Fibroblast of lung (primary cell): ENCODE results near the gene RNF31. TPM values are rescaled to one million over a fixed set of nuclear protein-coding genes. Genes with fewer than 3 reads are reported as not detected.

Experiments used
- DNase-seq, 2 donors: peaks; one replicate each; pipeline versions ENCODE4 v3.0.0 to v3.0.0-alpha.2; 2010; ENCODE audit warnings: low read depth in 2 of 2
- H2AFZ ChIP-seq: 2 replicates; pipeline ENCODE4 v1.5.1; 2012; ENCODE audit warnings: low read length, control low read depth, inconsistent platforms
- H3K27ac ChIP-seq: 2 replicates; pipeline ENCODE4 v1.5.1; 2011; ENCODE audit warnings: low read length, control low read depth; ENCODE audit not compliant: insufficient read depth
- H3K27me3 ChIP-seq: 2 replicates; pipeline ENCODE4 v1.5.1; 2011; ENCODE audit warnings: mild to moderate bottlenecking, low read length; ENCODE audit not compliant: control insufficient read depth, insufficient read depth
- H3K36me3 ChIP-seq: 2 replicates; pipeline ENCODE4 v1.5.1; 2011; ENCODE audit warnings: low read length; ENCODE audit not compliant: control insufficient read depth, insufficient read depth
- H3K4me1 ChIP-seq: 2 replicates; pipeline ENCODE4 v1.5.1; 2011; ENCODE audit warnings: low read length; ENCODE audit not compliant: control insufficient read depth, insufficient read depth; ENCODE audit errors: extremely low read depth
- H3K4me2 ChIP-seq: 2 replicates; pipeline ENCODE4 v1.5.1; 2011; ENCODE audit warnings: low read length, control low read depth; ENCODE audit not compliant: insufficient read depth; ENCODE audit errors: extremely low read depth
- H3K4me3 ChIP-seq, 4 experiments: fragments of 200-600 bp in 1 of 4; sonication (generic) in 1 of 4; replicated peaks in 1 of 4; 2 replicates each; pipeline ENCODE4 v1.5.1; 2011 to 2016; ENCODE audit warnings: low read length in 4 of 4, low read depth in 3 of 4, mild to moderate bottlenecking in 3 of 4, control low read depth in 2 of 4, inconsistent platforms in 1 of 4, mixed read lengths in 1 of 4; ENCODE audit not compliant: insufficient read depth in 1 of 4; ENCODE audit errors: control extremely low read depth in 1 of 4
- H3K79me2 ChIP-seq: 2 replicates; pipeline ENCODE4 v1.5.1; 2012; ENCODE audit warnings: mild to moderate bottlenecking, low read length, inconsistent platforms; ENCODE audit not compliant: control insufficient read depth, insufficient read depth
- H3K9ac ChIP-seq: 2 replicates; pipeline ENCODE4 v1.5.1; 2011; ENCODE audit warnings: mild to moderate bottlenecking, low read length, control low read depth; ENCODE audit not compliant: insufficient read depth
- H3K9me3 ChIP-seq: 2 replicates; pipeline ENCODE4 v1.5.1; 2012; ENCODE audit warnings: low read depth, low read length; ENCODE audit not compliant: control insufficient read depth, insufficient read depth
- H4K20me1 ChIP-seq: 2 replicates; pipeline ENCODE4 v1.5.1; 2011; ENCODE audit warnings: low read length; ENCODE audit not compliant: control insufficient read depth, insufficient read depth; ENCODE audit errors: extremely low read depth
- CTCF ChIP-seq, 2 donors: IDR thresholded peaks in 1 of 2; conservative IDR thresholded peaks in 1 of 2; 1 replicate in 1 of 2; 2 replicates in 1 of 2; pipeline ENCODE4 v1.5.1; 2011 to 2012; ENCODE audit warnings: low read length in 2 of 2, control low read depth in 1 of 2, inconsistent platforms in 1 of 2, low read depth in 1 of 2, mild to moderate bottlenecking in 1 of 2
- EZH2 ChIP-seq: IDR thresholded peaks from 2 replicates; pipeline ENCODE4 v1.5.1; 2012; ENCODE audit warnings: low read length, control low read depth, mild to moderate bottlenecking; ENCODE audit errors: missing control alignments
- polyA plus RNA-seq, 2 donors: library from polyadenylated mRNA; depleted of rRNA in 1 of 2; stranded (reverse) in 1 of 2; unstranded in 1 of 2; fragments of >200 nt; gene quantifications; 2 replicates each; pipeline ENCODE4 v1.2.1, GENCODE V29; 2011 to 2012; ENCODE audit warnings: missing spikeins in 1 of 2
- total RNA-seq: library from RNA; depleted of rRNA; stranded (reverse); fragments of >200 nt; gene quantifications from 2 replicates; pipeline ENCODE4 v1.2.1, GENCODE V29; 2014

The RNF31 gene
- total and polyA plus RNA-seq, 2 donors (not counting 1 experiment from before 2014, with no cell fraction given), result 9.2 to 25.4 TPM

GRCh38 chr14:24179961-24180796 is 32.9 kb downstream of the RNF31 start:
- H3K27ac ChIP-seq, result peak overlapping the region; percentile 71
- H3K79me2 ChIP-seq, result no peaks in the 10 kb centered on the region
- H3K4me3 ChIP-seq, result no peak overlapping the region
- H3K4me2 ChIP-seq, result no peak overlapping the region
- TF ChIP-seq EZH2 (no peak), CTCF (conservative IDR thresholded peaks at IDR 0.05 in 1 of 2, IDR thresholded peaks at IDR 0.05 in 1 of 2; ENCODE audit: low read depth in 1 of 2, low read length in 2 of 2) (no peak)
- H3K36me3 ChIP-seq, result peaks cover 42% of the 10 kb centered on the region
- peak; percentile 78 to 90 for DNase-seq
- H2AFZ ChIP-seq, result no peak overlapping the region
- no peaks in the 10 kb centered on the region for H3K27me3 ChIP-seq
- no peaks in the 10 kb centered on the region for H4K20me1 ChIP-seq
- peak overlapping the region; percentile 41 for H3K9ac ChIP-seq
- H3K9me3 ChIP-seq, result no peaks in the 10 kb centered on the region
- H3K4me1 ChIP-seq, result no peaks in the 10 kb centered on the region

GRCh38 chr14:24181371-24182077 is 34.2 kb downstream of the RNF31 start:
- no peak for DNase-seq
- H3K4me3 ChIP-seq, result no peak overlapping the region
- TF ChIP-seq CTCF (conservative IDR thresholded peaks at IDR 0.05 in 1 of 2, IDR thresholded peaks at IDR 0.05 in 1 of 2; ENCODE audit: low read depth in 1 of 2, low read length in 2 of 2), result no peak
- TF ChIP-seq EZH2, result no peak
- H3K9ac ChIP-seq, result no peak overlapping the region
- no peak overlapping the region for H3K27ac ChIP-seq
- no peak overlapping the region for H2AFZ ChIP-seq
- H3K27me3 ChIP-seq, result no peaks in the 10 kb centered on the region
- H3K36me3 ChIP-seq, result peaks cover 47% of the 10 kb centered on the region
- no peak overlapping the region for H3K4me2 ChIP-seq
- no peaks in the 10 kb centered on the region for H3K79me2 ChIP-seq
- H3K9me3 ChIP-seq, result no peaks in the 10 kb centered on the region
- H3K4me1 ChIP-seq, result no peaks in the 10 kb centered on the region
- no peaks in the 10 kb centered on the region for H4K20me1 ChIP-seq

- TF ChIP-seq EZH2, result no peak
- no peak for TF ChIP-seq CTCF (conservative IDR thresholded peaks at IDR 0.05 in 1 of 2, IDR thresholded peaks at IDR 0.05 in 1 of 2; ENCODE audit: low read depth in 1 of 2, low read length in 2 of 2)
- Histone ChIP-seq H3K9ac (no peak overlapping the region), H3K4me2 (no peak overlapping the region), H3K4me1 (no peaks in the 10 kb centered on the region), H3K79me2 (peaks cover 3% of the 10 kb centered on the region), H3K27ac (no peak overlapping the region), H4K20me1 (no peaks in the 10 kb centered on the region), H3K9me3 (no peaks in the 10 kb centered on the region), H2AFZ (no peak overlapping the region), H3K36me3 (peaks cover 44% of the 10 kb centered on the region), H3K4me3 (no peak overlapping the region), H3K27me3 (no peaks in the 10 kb centered on the region)
- no peak for DNase-seq
Measured at GRCh38 chr14:24182110-24182882, 35.0 kb downstream of the RNF31 start.
